Nephron progenitor cell (in vitro differentiated cells): Measurements from ENCODE around the gene FAM193A.
"Not testable (repeated sequence)": the region's sequence is repeated elsewhere in the genome, so short reads cannot be mapped to it uniquely, and the experiment has no call there.

Source experiments
- DNase-seq: peaks from one replicate; pipeline ENCODE4 v3.0.0; 2021
- H3K27ac Mint-ChIP-seq: 2 replicates; pipeline ENCODE4 v1.8.0; 2021; ENCODE audit warnings: mild to moderate bottlenecking, moderate library complexity, mixed read lengths
- H3K27me3 Mint-ChIP-seq: 2 replicates; pipeline ENCODE4 v1.8.0; 2021; ENCODE audit warnings: mild to moderate bottlenecking, low read depth, mixed read lengths; ENCODE audit not compliant: poor library complexity
- H3K36me3 Mint-ChIP-seq: 2 replicates; pipeline ENCODE4 v1.8.0; 2021; ENCODE audit warnings: low read depth, mixed read lengths
- H3K4me1 Mint-ChIP-seq: 2 replicates; pipeline ENCODE4 v1.8.0; 2021; ENCODE audit warnings: mixed read lengths
- H3K4me3 Mint-ChIP-seq: 2 replicates; pipeline ENCODE4 v1.8.0; 2021; ENCODE audit warnings: mild to moderate bottlenecking, moderate library complexity, mixed read lengths
- H3K9me3 Mint-ChIP-seq: 2 replicates; pipeline ENCODE4 v1.8.0; 2021; ENCODE audit warnings: mild to moderate bottlenecking, moderate library complexity, mixed read lengths
- TF ChIP-seq, protein P1 (sequence below): fragments of 200-600 bp; sonication (generic); IDR thresholded peaks from 2 replicates; pipeline ENCODE4 v1.5.0; 2021; ENCODE audit warnings: antibody characterized with exemption

Gene FAM193A

DNA sequence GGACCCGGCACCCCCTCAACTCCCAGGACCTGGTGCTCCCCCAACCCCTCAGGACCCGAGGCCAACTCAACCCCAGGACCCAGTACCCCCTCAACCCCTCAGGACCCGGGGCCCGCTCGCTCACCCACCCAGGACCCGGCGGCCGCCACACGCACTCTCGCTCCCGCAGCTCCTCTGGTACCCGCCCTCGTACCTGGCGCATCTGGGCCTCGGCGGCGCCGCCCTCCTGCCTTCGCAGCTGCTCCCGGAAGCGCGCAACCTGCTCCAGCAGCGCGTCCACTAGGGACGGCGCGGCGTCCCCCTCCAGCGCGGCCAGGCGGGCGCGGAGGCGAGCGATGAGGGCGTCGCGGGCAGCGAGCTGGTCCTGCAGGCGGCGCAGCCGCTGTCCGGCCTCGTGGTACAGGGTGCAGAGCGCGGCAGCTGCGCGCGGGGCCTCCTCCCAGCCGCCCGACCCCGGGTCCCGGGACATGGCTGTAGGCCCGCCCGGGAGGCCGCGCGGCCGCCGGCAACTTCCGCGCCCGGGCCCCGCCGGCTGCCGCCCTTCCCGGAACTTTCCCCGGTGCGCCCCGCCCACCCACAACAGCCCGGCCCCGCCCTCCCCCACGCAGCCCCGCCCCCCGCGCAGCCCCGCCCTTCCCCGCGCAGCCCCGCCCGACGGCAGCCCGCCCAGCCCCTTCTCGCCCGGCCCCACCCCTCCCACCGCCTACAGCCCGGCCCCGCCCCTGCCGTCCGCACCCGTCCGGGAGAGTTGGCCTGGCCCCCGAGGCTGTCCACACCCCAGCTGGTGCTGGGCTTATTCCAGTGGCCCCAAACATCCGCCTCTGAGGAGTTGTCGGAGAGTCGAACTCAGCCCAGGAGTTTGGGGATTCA is 219.6 kb downstream of the FAM193A start, which contains the start of gene TNIP2:
TSS of gene TNIP2 (minus strand) at position 516 of the 870 bp plus-strand sequence. CDS start at position 469, 47 bp downstream.
- DNase-seq: peak; percentile 84
- Mint-ChIP-seq H3K27ac (no peak within 1 kb of the TSS), H3K4me3 (peak within 1 kb of the TSS; percentile 84), H3K9me3 (no peaks in the 10 kb centered on the region), H3K36me3 (no peaks in the 10 kb centered on the region), H3K27me3 (peaks cover 17% of the 10 kb centered on the region), H3K4me1 (peaks cover 23% of the 10 kb centered on the region)
- TF ChIP-seq, protein P1, sequence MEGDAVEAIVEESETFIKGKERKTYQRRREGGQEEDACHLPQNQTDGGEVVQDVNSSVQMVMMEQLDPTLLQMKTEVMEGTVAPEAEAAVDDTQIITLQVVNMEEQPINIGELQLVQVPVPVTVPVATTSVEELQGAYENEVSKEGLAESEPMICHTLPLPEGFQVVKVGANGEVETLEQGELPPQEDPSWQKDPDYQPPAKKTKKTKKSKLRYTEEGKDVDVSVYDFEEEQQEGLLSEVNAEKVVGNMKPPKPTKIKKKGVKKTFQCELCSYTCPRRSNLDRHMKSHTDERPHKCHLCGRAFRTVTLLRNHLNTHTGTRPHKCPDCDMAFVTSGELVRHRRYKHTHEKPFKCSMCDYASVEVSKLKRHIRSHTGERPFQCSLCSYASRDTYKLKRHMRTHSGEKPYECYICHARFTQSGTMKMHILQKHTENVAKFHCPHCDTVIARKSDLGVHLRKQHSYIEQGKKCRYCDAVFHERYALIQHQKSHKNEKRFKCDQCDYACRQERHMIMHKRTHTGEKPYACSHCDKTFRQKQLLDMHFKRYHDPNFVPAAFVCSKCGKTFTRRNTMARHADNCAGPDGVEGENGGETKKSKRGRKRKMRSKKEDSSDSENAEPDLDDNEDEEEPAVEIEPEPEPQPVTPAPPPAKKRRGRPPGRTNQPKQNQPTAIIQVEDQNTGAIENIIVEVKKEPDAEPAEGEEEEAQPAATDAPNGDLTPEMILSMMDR: no peak

DNA sequence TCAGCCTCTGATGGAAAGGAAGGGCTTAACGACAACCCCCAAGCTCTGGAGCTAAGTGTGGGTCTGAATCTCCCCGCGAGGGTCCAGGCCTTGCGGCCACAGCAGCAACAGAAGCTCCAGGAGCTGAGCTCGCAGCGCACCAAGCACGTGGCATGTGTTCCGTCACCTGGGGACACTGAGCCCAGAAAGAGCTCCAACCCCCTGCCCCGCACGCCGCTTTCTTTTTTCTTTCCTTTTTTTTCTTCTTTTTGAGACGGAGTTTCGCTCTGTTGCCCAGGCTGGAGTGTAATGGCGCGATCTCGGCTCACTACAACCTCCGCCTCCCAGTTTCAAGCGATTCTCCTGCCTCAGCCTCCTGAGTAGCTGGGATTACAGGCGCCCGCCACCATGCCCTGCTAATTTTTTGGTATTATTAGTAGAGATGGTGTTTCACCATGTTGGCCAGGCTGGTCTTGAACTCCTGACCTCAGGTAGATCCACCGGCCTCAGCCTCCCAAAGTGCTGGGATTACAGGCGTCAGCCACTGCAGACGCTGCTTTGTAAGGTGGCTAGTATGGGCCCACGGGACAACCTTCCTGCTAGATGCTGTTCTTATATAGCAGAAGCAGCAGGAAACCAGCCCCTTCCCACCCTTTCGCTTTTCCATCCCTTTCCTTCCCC is 220.4 kb downstream of the FAM193A start:
- TF ChIP-seq, protein P1: no peak
- DNase-seq: no peak
- no peaks in the 10 kb centered on the region for H3K36me3 Mint-ChIP-seq
- H3K27ac Mint-ChIP-seq: no peak overlapping the region
- no peaks in the 10 kb centered on the region for H3K9me3 Mint-ChIP-seq
- H3K4me3 Mint-ChIP-seq: peak overlapping the region; percentile 75
- H3K4me1 Mint-ChIP-seq: peaks cover 24% of the 10 kb centered on the region
- H3K27me3 Mint-ChIP-seq: peaks cover 17% of the 10 kb centered on the region

DNA sequence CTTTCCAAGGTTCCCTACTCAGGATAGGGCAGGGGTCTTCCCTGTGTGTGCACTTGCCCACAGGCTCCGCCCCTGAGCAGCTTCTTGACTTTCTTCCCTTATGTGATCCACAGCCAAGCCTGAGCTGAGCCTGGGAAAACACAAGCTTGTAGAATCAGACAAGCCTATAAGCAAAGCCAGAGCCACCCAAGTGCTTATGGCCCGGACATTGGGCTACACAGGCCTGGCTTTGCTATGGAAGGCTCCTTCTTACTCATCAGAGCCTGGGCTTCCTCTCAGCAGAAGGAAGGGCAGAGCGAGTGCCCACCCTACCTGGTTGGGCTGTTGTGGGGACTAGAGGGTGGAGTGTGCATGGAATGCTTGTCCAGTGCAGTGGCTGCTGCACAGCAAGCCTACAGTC is 221.0 kb downstream of the FAM193A start:
- Mint-ChIP-seq H3K4me1 (peaks cover 30% of the 10 kb centered on the region), H3K9me3 (peaks cover 2% of the 10 kb centered on the region), H3K27ac (no peak overlapping the region), H3K4me3 (peak overlapping the region; percentile 47), H3K36me3 (no peaks in the 10 kb centered on the region), H3K27me3 (peaks cover 22% of the 10 kb centered on the region)
- no peak for DNase-seq
- TF ChIP-seq, protein P1: no peak

DNA sequence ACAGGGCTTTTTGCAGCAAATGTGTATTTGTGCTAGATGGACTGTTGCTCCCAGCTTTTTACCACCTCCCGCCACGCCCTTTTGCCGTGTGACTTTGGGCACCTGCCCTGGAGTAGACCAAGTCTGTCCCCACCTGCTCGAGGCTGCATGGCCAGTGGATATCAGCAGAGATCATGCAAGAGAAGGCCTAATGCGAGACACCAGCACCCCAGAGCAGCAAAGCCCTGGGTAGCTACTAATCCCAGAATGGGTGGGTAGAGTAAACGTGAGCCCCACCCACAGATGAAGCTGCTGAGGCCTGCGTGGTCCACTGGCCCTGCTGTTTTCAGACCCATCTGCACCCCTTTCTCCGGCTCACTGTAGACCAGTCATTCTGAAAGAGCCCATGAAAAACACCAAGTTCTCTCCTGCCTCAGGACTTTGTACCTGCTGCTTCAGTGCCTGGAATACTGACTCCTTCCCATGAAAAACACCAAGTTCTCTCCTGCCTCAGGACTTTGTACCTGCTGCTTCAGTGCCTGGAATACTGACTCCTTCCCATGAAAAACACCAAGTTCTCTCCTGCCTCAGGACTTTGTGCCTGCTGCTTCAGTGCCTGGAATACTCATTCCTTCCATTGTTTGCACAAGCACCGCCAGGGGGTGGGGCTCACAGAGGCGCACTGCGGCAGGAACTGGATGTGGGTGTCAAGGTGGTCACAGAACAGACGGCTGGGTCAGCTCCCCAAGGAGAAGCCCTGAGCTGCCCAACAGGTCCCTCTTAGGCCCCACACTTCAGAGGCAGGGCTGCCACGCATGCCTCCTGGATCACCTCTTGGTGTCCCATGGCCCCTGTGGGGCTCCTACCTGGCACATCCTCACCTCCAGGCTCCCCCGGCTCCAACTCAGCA is 224.8 kb downstream of the FAM193A start:
- peaks cover 13% of the 10 kb centered on the region for H3K4me1 Mint-ChIP-seq
- H3K27me3 Mint-ChIP-seq: peaks cover 31% of the 10 kb centered on the region
- TF ChIP-seq, protein P1: no peak
- no peak overlapping the region for H3K4me3 Mint-ChIP-seq
- DNase-seq: no peak
- H3K27ac Mint-ChIP-seq: no peak overlapping the region
- peaks cover 8% of the 10 kb centered on the region for H3K9me3 Mint-ChIP-seq
- no peaks in the 10 kb centered on the region for H3K36me3 Mint-ChIP-seq

DNA sequence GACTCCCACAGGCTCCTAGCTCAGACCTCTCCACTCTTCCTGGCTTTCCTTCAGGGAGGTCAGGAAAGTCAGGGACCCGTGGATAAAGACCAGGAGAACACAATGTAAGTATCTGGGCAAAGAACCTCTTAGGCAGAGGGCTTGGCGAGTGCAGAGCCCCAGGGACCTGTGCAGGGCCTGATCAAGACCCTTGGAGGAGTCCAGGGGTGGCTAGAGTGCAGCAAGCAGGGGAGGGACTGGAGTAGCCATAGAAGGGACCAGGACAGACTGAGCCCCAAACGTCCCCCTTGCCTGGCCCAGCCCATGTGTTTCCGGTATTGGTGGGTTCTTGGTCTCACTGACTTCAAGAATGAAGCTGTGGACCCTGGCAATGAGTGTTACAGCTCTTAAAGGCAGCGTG is 225.6 kb downstream of the FAM193A start:
- Mint-ChIP-seq H3K36me3 (no peaks in the 10 kb centered on the region), H3K9me3 (peaks cover 11% of the 10 kb centered on the region), H3K4me1 (peaks cover 12% of the 10 kb centered on the region), H3K4me3 (no peak overlapping the region), H3K27me3 (peaks cover 36% of the 10 kb centered on the region), H3K27ac (no peak overlapping the region)
- TF ChIP-seq, protein P1: no peak
- no peak for DNase-seq

DNA sequence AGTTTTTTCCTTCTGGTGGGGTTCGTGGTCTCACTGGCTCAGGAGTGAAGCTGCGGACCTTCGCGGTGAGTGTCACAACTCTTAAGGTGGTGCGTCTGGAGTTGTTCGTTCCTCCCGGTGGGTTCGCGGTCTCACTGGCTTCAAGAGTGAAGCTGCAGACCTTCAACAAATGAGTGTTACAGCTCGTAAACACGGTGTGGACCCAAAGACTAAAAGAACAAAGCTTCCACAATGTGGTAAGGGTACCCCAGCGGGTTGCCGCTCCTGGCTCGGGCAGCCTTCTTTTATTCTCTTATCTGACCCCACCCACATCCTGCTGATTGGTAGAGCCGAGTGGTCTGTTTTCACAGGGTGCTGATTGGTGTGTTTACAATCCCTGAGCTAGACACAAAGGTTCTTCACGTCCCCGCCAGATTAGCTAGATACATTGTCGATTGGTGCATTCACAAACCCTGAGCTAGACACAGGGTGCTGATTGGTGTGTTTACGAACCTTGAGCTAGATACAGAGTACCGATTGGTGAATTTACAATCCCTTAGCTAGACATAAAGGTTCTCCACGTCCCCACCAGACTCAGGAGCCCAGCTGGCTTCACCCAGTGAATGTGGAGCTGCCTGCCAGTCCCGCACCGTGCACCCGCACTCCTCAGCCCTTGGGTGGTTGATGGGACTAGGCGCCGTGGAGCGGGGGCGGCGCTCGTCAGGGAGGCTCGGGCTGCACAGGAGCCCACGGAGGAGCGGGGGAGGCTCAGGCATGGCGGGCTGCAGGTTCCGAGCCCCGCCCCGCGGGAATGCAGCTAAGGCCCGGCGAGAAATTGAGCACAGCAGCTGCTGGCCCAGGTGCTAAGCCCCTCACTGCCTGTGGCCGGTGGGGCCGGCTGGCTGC is 226.3 kb downstream of the FAM193A start:
- not testable (repeated sequence) for H3K4me1 Mint-ChIP-seq, DNase-seq, H3K4me3 Mint-ChIP-seq, H3K27ac Mint-ChIP-seq, H3K36me3 Mint-ChIP-seq
- Mint-ChIP-seq H3K9me3 (peaks cover 11% of the 10 kb centered on the region), H3K27me3 (peaks cover 30% of the 10 kb centered on the region)
